8988T (cell line): ENCODE measurements around the gene LRRC10B.

Source experiments
- DNase-seq: peaks from one replicate; pipeline ENCODE4 v3.0.0; 2011

The LRRC10B gene

DNA sequence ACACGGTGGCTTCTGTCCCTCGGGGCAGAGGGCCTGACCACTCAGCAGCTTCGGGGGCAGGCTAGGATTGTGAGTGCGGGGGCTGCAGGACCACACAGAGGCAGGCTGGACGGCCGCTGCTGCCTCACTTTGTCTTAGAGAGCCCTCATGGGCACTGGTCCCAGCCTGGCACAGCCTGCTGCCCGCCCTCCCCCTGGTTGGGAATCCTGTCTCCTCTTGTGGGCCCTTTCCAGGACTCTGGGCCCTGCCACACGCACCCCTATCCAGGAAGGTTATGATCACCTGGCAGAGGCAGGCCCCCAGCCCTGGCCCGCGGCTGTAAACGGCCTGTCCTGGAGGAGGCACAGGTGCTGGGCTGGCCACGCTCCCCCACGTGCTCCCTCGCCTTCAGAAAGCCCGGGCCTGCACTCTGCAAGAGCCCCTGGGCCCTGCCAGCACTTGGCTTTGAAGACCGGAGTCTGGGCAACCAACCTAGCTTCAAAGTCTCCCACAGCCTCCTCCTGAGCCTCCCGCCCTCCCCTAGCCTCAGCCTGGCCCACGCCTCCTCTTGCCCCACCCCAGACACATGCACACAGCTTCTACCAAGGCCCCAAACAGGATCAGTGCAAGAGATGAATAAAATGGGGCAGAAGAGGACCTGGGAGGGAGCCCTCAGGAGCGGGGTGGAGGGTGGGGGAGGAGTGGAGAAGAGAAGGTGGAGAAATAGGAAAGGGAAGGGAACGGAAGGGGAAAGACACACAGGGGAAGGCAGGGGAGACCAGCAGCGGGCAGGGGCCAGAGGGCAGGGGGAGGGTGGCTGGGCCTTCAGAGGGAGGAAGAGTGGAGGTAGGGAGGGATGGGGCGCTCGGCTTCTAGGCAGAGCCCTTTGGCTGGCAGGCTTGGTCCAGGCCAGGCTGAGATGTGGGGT lies 41.4 kb downstream of the LRRC10B start:
- no peak for DNase-seq

DNA sequence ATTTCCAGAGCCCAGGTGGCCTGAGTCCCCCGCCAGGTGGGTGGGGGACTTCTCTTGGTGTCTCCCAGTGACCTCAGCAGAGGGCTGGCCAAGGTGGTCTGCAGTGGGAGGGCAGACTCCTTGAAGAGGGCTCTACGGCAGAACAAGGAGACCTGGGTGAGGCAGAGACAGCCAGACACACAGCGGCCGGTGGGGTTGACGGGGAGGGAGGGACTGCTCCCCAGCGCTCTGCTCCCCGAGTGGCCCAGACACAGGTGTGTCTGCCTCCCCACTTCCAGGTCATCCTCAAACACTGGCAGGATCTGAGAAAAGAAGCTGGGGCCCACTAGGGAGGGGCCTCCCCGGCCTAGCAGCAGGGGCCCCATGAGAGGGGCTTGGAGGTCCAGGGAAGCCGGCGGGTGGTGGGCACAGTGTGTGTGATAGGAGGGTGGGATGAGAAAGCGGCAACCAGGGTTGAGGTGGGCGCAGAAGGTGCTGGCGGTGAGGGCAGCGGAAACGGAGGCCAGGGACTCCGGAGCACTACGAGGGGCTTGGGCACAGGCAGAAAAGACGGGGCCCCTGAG lies 42.2 kb downstream of the LRRC10B start:
- no peak for DNase-seq

DNA sequence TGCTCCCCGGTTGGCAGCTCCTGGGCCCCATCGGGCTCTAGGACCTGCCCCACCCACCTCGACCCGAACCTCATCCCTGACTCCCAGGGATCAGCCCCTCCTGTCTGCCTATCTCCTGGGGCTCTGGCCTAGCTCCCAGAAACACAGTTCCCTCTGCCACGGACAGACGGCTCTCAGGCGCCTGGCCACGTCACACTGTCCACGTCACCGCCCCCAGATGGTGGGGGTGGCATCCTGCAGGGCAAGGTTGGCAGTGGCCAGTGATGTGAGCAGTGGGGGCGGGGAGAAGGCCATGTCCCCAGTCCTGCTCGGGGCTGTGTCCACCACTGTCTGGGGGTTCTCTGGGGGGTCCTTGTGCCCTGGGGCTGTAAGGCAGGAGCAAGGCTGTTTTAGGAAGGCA lies 43.1 kb downstream of the LRRC10B start:
- no peak for DNase-seq

DNA sequence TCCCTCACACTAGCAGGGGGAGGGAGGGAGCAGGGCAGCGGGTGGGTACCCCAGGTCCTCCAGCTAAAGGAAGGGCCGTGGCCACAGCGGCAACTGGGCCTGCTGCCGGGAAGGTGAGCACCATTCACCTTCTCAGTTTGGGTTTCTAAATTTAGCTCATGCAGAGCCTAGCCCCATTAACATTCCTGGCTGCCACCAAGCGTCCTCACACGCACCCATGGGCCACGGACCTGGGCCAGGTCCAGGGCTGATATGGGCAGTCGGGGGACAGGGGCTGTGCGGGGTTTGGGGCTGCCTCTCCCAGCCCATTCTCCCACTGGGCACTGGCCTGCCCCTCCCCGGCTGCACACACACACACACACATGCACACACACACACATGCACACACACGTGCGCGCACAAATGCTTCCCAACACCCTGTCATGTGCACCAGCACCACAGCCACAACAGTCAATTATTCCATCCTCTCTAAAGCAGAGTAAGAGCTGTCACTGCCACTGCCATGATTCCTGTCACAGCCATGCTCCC lies 43.6 kb downstream of the LRRC10B start:
- DNase-seq: no peak

DNA sequence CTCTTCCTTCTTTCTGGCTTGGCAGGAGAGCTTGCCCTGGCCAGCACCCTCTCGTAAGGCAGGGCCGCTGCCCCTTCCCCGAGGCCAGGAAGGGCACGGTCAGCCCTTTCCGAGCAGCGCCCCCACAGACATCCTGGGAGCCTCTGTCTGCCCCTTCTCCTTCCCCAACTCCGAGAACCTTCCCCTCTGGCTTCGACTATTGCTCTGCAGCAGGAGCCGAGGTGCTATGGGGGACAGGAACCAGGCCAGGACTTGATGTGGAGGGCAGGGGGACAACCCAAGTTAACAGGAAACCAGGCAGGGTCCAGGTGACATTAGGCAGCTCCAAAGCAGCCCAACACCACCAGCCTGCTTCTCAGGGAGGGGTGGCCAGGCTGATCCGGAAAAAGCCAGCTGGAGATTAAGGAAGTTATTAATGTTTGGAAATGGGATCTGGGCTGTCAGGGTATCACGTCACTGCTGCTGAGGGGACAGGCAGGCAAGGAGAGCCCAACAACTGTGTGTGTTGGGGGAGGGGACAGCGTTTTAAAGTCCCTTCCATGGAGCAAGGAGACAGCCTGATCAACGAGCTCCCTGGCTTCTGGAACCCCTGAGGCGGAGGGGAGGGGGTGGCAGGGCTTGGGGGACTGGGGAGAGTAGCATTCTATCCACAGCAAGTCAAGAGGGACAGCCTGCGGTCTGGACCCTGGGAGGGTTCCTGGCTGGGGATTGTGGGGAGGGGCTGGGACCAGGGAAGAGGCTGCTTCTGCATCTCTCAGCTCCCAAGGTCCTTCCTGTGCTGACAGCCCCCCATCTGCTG lies 45.0 kb downstream of the LRRC10B start:
- no peak for DNase-seq

DNA sequence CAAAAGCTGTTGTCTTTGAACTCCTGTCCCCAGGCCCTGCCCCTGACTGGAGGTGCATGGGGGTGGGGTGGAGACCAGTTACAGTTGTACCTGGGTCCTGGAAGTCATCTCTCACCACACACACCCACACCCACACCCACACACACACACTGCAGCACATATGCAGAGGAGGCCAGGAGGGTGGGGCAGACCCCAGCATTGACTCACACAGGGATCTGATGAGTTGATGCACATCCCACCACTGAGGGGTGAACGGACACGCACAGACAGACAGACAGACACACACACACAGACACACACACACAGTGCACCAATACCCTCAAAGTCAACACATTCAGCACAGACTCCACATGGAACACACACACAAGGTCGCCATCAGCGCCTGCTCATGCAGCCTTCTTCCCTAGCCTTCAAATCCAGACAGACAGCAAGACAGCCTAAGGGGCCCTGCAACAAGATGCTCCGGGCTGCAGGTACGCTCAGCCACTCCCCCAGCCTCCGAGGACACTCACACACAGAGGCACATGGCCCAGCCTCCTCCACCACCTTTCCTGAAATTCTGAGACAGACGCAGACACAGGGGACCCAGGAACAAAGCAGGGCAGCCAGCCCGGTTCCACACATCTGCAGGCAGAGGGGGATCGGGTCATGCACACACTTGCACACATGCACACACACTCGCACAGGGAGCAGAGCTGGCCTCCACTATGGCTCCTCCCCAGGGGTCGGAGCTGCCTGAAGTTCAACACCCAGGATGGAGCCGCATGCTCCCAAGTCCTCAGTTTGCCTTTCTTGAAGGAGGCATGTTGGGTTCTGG lies 45.8 kb downstream of the LRRC10B start:
- DNase-seq: no peak

DNA sequence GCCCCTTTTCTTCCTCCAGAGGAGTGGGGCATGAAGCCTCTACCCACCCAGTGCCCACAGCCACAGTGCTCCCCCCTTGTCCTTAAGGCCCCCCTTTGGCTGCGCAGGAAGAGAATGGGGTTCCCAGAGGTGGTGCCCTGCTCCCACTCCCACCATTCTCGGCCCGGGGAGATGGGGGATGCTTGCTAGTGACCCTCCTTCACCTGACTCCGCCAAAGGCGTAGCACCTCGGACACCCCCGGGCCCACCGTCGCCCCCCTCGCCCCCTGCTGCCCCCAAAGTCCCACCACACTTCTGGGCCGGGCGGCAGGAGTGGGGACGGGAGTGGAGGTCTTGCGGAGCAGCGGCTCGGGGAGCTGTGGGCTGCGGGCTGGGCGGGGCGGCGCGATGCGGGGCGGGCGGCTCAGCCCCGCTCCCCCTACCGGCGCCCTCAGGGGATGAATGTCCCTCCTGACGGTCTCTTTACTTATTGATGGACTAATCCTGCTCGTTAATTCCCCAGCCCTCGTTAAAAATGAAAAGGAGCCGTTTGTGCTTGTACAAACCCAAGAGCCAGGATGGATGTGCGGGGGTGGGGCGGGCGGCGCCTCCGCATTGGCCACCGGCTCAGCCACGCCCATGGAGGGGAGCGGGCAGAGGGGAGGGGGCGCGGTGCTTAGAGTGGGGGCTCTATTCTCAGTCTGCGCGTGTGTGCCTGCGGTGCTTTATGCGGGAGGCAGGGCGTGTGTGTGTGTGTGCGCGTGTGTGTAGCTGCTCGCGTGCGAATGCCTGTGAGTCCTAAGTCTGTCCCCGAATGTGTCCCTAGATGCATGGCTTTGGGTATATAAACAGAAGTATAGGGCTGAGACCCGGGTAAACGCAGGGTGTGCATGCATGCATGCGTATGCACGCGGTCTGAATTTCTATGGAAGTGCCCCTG lies 46.8 kb downstream of the LRRC10B start:
- no peak for DNase-seq

DNA sequence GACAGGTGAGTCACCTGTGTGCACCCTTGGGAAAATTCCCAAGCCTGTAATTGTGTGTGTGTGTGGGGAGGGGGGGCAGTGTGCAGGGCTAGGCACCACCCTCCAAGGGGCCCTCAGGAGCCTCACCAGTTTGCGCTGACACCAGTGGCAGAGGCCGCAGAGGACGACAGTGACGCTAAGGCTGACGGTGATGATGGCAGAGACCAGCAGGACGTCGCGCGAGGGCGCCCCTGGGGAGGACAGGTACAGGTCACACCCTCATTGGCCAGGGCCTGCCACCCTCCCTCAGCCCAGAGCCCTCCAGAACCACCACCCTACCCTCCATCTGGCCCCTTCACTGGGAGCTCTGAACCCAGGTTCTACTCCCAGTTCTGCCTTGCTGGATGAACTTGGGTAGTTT lies 47.4 kb downstream of the LRRC10B start:
- no peak for DNase-seq

DNA sequence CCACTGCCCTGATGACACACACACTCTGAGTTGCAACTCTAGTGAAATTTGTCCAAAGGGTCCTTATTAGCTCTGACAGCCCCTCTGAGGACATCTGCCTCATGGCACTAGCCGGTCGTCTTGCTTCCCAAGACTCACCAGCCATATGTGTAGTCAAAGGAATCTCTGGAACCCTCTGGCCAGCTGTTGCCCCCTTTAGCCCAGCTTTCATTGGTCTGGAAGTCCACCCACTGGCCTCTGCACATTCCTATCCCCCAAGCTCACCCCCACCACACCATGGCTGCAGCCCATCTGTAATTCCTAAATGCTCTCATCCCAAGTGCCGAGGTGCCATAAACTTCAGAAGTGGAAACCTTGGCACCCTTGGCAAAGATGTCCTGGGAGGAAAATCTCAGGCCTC lies 48.1 kb downstream of the LRRC10B start:
- DNase-seq: no peak
